HG02798 (cell line): ENCODE data around the gene PRKCB.
"Not testable (repeated sequence)": the region's sequence is repeated elsewhere in the genome, so short reads cannot be mapped to it uniquely, and the experiment has no call there.

ENCODE experiments used
- ATAC-seq: cut with Tn5 transposase; IDR thresholded peaks from one replicate; pipeline ENCODE4 v1.9.1; 2021; ENCODE audit warnings: mild to moderate bottlenecking; ENCODE audit not compliant: unreplicated experiment, poor library complexity

The PRKCB gene

DNA sequence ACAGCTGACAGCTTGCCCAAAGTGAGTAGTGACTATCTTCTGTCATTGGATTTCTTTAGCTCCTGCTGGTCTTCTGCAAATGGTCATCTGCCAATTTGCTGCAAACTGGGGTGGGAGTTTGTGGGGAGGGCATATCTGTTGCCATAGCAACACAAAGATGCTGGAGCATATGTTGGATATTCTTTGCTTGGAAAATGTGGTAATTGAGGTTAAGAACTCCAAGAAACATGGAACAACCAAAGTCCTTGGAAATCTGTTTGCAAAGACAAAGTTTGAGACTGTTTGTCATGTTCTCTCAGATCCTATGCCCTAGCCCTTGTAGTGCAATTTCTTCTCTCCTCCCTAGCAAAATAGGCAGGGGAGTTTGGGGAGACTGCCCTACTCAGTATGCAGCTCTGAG is 155.3 kb downstream of the PRKCB start:
- ATAC-seq = no peak

DNA sequence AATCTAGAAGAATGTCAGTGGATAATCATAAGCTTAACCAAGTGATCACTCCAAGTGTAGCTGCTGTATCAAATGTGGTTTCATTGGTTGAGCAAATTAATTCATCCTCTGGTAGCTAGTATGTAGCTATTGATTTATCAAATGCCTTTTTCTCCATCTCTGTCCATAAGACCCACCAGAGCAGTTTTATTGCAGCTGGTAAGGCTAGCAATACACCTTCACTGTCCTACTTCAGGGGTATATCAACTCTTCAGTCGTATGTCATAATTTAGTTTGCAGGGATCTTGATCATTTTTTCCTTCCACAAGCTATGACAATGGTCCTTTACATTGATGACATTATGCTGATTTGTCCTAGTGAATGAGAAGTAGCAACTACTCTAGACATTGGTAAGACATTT is 158.8 kb downstream of the PRKCB start:
- ATAC-seq = no peak

DNA sequence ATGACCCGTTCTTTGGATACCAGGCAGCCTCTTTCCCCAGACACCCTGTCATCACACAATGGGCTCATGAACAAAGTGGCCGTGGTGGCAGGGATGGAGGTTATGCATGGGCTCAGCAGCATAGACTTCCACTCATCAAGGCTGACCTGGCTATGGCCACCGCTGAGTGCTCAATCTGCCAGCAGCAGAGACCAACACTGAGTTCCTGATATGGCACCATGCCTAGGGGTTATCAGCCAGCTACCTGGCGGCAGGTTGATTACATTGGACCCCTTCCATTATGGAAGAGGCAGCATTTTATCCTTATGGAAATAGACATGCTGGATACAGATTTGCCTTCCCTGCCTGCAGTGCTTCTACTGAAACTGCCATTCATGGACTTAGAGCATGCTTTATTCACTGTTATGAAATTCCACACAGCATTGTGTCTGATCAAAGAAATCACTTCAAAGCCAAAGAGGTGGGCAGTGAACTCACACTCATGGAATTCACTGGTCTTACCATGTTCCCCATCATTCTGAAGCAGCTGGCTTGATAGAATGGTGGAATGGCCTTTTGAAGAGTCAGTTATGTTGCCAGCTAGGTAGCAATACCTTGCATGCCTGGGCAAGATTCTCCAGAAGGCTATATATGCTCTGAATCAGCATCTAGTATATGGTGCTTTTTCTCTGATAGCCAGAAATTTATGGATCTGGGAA is 160.6 kb downstream of the PRKCB start:
- no peak for ATAC-seq

DNA sequence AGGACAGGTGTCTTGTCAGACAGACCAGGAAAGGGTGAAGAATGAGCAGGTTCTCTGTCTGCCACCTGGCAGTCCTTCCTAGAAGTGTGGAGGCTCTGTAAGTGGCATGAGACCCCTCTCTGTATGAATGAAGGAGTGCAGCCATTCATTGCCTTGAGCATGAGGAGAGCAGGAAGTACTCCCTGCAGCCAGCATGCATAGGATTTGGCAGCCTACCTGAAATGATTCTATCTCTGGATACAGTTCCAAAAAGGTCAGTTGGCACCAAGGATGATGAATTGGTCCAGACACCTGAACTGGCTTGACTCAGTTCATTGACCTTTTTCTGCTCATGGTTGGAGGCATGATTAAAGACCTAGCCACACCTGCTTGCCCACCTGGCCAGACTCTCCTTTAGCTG is 163.0 kb downstream of the PRKCB start:
- no peak for ATAC-seq

DNA sequence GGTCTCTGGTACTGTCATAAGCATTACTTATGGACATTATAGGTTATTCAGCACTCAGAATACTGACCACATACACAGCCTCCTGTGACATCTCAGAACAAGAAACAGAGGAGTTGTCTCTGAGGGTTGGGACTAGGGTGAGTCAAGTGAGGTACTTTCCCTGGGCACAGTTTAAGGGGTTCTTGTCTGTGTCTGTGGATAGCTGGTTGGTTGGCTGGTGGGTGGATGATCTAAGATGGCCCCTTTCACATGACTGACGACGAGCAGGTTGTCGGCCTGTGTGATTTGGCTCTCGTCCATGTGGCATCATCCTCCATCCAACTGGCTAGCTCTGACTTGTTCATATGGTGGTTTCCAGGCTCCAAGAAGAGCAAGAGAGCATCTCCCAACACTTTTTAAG is 163.9 kb downstream of the PRKCB start:
- peak; percentile 84 for ATAC-seq

DNA sequence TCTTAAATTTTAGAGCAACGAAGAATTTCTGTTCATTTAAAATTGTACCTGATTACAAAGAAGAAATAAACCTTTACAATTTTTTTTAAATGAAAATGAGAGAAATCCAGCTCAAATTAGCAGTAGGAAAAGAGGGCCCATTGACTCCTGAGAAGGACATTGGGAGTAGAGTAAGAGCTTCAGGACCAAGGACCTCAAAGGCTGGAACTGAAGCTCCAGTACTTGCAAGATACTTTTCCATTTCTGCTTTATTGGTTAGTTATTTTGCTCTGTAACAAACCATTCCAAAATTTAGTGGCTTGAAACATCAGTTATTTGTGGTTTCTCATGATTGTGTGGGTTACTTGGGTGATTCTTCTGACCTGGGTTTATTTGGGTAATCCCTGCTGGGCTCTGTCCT is 165.9 kb downstream of the PRKCB start:
- ATAC-seq = no peak

DNA sequence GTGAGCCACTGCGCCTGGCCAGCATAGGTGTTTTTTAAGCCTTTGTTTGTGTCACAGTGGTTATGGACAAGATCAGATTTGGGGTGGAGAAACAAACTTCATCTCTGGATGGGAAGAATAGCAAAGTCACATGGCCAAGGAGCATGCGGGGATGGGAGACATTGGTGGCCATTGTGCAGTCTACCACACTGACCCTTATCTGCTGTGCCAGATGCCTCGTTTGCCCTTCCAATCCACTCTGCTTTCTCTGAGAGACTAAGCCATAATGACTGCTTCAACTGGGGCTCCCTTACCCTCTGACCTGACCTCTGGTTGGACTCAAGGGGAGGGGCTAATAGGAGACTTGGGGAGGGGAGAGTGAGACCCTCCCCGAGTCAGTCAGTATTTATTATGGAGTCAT is 166.8 kb downstream of the PRKCB start:
- no peak for ATAC-seq

DNA sequence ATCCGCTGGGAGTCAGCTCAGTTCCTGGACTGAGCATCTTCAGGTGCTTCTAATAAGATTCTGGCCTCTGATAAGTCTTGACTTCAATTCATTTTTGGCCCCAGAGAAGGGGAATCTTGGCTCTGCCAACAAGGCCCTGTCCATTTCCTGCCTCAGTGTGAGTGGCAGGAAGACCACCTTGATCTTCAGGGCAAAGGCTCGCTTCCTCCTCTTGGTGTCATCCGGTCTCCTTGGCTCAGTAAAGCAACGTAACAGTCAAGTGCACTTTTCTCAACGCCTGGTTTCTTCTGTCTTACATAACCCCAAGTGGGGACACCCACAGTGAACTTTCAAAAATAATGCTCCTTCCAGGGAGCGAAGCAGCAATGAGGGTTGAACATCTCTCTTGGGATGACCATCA is 169.8 kb downstream of the PRKCB start:
- no peak for ATAC-seq

DNA sequence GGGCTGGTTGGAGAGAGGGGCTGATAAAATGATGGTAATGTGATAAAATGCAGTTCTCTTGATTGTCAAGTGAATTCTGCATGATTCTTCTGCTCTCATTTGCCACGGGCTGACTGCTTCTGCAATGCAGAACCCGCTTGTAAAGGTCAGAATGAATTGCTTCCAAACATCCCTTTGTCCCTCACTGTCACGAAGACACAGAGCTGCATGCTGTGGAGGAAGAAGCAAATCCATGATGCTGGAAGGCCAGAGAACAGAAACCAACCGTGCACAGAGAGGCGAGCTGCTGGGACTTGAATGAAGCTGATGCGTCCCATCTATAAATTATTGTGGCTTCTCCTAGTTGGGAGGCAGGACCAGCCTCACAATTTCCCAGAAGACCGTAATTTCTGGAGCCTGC is 171.6 kb downstream of the PRKCB start:
- ATAC-seq = no peak

DNA sequence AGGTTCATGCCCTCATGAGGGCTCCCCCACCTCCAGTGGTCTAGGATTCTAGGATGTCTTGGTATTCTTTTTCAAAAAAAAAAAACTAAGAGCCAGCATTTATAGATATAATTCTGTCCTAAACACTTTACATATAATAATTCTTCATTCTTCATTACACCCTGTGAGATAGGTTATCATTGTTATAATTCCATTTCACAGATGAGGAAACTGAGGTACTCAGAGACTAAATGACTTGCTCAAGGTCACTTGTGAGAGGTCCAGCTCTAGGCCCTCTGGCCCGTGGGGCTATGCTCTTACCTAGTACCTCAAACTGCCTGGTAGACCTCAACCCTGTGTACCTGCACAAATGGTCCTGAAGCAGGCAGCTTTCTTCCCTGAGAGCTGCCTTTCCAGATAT is 172.2 kb downstream of the PRKCB start:
- ATAC-seq = no peak

DNA sequence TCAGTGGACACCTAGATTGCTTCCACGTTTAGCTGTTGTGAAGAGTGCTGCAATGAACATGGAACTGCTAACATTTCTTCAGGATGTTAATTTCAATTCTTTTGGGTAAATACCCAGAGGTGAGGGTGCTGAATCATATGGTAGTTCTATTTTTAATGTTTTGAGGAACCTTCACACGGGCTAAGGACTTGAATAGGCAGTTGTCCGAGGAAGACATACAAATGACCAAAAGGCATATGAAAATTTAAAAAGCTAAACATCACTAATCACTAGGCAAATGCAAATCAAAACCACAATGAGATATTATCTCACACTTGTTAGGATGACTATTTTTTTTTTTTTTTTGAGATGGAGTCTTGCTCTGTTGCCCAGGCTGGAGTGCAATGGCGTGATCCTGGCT is 173.3 kb downstream of the PRKCB start:
- no peak for ATAC-seq

DNA sequence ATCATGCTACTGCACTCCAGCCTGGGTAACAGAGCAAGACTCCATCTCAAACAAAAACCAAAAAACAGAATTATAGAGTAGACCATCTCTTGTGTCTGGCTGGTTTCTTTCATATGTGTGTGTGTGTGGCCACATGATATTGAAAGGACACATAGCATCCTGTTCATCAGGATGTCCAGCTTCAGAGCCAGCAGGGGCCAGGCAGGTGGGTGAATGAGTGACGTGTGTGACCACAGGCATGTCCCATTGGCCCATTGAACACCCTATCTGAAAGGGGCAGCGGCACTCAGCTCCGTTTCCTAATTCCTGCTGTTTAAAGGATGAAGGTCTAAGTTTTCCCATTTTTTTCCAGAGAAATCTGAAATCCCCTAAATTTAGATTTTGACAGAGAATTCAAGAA is 174.2 kb downstream of the PRKCB start:
- no peak for ATAC-seq

DNA sequence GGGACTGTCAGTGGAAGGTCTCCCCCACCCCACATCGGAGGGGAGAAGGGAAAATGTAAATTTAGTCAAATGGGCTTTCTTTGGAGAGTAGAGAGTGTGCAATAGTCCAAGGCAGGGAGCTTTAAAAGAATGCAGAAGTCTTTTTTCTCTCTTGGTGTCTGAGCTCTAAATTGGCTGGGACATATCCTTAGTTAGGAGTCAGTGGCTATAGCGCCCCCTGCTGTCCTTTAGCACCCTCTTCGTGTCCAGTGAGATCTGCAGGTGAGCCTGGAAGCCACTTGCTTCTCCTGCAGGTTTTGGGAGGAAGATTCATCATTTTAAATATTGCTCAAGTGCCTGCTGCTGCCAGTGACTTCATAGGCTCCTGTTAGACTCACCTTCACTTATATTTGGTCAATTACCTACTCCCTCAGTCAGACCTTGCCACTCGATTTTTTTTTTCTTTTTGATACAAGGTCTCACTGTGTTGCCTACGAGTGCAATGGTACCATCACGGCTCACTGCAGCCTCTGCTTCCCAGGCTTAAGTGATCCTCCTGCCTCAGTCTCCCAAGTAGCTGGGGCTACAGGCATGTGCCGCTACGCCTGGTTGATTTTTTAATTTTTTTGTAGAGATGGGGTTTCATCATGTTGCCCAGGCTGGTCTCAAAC is 174.8 kb downstream of the PRKCB start:
- ATAC-seq = peak; percentile 37

DNA sequence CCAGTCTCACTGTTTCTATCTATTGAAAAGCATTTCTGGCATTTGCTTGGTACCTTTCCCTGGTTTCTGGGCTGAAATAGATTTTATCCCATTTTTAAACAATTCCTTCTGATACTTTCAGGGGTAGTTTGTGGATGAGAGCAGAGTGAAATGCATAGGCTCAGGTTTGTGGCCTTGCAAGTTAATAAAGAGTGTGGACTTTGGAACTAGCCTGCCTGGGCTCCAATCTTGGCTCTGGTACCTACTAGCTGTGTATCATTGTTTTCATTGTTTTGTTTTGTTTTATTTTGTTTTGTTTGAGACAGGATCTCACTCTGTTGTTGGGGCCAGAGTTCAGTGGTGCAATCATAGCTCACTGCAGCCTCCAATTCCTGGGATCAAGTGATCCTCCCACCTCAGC is 175.5 kb downstream of the PRKCB start:
- ATAC-seq = no peak

DNA sequence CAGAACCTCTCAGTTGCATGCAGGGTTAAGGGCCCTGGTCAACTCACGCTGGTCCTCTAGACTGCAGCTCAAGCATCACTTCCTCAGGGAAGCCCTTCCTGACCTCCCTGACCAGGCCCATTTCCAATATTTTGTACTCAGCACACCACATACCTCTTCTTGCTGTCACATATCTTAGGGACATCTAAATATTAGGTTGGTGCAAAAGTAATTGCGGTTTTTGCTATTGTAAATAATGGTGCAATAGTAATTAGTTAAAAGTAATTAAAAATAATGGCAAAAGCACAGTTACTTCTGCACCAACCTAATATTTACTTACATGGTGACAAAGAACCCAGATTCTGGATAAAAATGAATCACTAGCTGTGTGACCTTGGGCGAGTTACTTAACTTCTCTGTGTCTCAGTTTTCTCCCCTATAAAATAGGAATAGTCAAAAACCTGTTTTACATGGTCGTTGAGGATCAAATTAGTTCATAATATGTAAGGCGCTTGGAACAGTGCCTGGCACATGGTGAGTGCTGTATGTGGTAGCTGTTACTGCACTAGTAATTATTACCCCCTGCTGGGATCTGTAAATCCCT is 177.4 kb downstream of the PRKCB start:
- no peak for ATAC-seq

DNA sequence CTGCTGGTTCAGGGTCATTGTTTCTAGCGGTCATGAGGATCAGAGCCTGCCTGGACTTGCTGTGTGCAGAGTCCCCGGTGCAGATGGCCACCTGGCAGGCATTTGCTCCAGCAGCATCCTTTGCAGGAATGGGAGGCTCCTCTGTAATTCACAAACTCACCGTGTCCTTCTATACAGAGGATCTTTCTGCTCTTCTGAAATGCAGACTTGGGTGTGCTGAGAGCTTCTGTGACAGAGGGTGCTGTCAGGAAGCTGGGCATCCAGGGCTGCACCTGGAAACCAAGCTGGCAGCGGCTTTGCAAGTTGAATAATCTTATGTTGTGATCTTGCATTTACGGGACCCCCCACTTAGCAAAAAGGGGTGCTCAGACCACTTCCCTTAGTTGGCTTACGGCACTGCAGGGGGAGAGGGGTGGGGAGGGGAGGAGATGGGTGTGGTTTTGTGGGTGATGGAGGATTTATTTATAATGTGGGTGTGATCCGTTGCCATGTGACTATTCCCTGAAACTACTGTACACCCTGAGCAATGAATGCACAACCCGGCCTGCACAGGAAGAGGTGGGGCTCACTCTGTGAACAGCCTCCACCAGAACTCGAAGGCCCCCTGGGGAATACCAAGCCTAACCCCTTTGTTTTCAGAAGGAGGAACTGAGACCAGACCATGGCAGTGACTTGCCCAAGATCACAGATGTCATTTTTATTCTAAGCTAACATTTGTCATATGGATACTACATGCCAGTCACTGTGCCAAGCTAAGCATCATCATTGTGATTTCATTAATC is 178.3 kb downstream of the PRKCB start:
- peak; percentile 93 for ATAC-seq

DNA sequence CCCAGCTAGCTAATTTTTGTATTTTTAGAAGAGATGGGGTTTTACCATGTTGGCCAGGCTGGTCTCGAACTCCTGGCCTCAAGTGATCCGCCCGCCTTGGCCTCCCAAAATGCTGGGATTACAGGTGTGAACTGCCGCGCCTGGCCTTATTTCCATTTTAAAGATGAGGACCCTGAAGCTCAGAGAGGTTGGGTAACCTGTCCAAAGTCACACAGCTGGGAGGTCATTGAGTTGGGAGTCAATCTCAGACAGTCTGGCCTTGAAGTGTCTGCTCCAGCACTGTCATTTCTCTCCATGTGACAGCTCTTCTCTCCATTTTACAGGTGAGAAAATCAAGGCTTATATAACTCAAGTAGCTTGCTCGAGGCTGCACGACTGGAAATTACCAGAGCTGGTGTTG is 179.2 kb downstream of the PRKCB start:
- not testable (repeated sequence) for ATAC-seq

DNA sequence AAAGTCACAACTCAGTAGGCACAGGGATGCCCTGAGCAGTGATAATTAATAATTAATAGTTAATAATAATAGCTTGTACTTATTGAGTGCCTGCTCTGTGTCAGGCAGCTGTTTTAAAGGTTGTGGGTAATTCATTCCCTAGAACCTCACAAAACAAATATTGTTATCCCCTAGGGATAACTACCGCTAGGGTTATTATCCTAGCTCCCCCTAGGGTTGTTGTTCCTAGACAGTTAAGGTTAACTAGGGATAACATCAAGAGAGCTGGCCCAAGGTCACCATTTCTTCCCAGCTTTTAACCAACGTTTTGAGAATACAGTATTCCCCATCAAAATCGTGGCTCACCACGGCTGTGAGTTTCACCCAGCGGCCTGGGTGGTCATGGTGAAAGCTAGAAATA is 180.1 kb downstream of the PRKCB start:
- ATAC-seq = no peak

DNA sequence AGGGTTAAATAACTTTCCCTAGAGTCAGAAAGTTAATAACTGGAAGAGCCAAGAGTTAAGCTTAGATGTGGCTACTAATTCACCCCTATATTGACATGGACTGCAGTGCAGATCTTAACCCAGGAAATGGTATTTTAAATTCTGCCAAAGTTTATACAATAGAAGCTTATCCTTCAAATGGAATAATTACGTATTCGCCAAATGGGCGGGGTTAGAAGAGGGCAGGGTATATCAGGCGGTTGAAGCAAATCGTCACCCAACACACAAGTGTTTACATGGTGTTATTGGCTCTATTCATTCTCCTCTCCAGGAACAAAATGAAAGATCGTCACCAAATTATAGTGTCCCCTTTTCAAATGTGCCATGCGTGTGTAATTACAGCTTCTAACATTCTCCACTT is 182.7 kb downstream of the PRKCB start:
- no peak for ATAC-seq

DNA sequence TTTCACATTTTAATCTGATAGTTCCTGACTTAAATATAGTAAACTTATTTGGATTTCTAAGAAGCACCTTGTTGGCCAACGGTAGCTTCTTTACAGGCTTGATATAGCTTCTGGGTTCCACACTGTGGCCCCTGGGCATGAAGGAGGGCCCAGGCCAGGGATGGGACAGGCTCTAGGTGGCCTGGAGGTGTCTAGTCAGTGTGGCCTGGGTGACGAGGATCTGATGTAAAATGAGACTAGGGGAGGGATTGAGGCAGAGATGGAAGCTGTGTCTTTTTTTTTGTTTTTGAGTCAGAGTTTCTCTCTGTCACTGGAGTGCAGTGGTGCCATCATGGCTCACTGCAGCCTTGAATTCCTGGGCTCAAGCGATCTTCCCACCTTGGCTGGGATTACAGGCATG is 187.0 kb downstream of the PRKCB start:
- ATAC-seq = no peak

DNA sequence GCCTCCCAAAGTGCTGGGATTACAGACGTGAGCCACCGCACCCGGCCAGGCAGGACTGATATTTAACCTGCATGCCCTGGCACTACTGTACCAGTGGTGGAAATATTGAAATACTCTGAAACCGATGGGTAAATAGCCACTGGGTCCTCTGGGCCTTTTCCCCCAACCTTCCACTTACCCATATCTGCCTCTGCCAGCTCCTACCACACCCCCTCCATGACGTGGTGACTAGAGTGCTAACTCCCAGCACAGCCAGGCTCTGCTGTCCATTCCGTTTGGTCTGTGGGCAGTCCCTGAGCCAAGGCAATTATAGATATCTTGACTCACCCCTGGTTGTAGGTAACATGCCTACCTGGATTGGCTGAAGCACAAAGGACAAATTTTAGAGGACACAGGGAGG is 187.8 kb downstream of the PRKCB start:
- no peak for ATAC-seq
